Esophagus muscularis mucosa (tissue), 4 donors: Measurements from ENCODE around the gene OTOP3. TPM values are rescaled to one million over a fixed set of nuclear protein-coding genes. Genes with fewer than 3 reads are reported as not detected.
"Not testable (repeated sequence)": the region's sequence is repeated elsewhere in the genome, so short reads cannot be mapped to it uniquely, and the experiment has no call there.

Experiments used
- DNase-seq: peaks from one replicate; pipeline ENCODE4 v3.0.0-alpha.2; 2017; ENCODE audit errors: extremely low spot score
- H3K27ac ChIP-seq, 4 donors: fragments of 200-600 bp; sonication (generic); replicated peaks in 1 of 4; 1 replicate in 3 of 4; 2 replicates in 1 of 4; pipeline ENCODE4 v1.5.1; 2016 to 2019; ENCODE audit warnings: mild to moderate bottlenecking in 1 of 4
- H3K27me3 ChIP-seq, 4 donors: fragments of 200-600 bp; sonication (generic); one replicate each; pipeline versions ENCODE4 v1.5.1 to v1.6.0; 2016 to 2019
- H3K36me3 ChIP-seq, 4 donors: fragments of 200-600 bp; sonication (generic); one replicate each; pipeline ENCODE4 v1.5.1; 2016 to 2019
- H3K4me1 ChIP-seq, 4 donors: fragments of 200-600 bp; sonication (generic); one replicate each; pipeline ENCODE4 v1.5.1; 2016 to 2019
- H3K4me3 ChIP-seq, 4 donors: fragments of 200-600 bp; sonication (generic); 1 replicate in 2 of 4; 2 replicates in 2 of 4; pipeline ENCODE4 v1.5.1; 2016 to 2019; ENCODE audit warnings: mild to moderate bottlenecking in 4 of 4, moderate library complexity in 1 of 4
- H3K9me3 ChIP-seq, 4 donors: fragments of 200-600 bp; sonication (generic); 1 replicate in 3 of 4; 2 replicates in 1 of 4; pipeline ENCODE4 v1.5.1; 2016 to 2019
- EP300 ChIP-seq: sonication (generic); formaldehyde crosslinking; IDR thresholded peaks from one replicate; pipeline ENCODE4 v1.6.1; 2017; ENCODE audit warnings: antibody characterized with exemption
- POLR2A ChIP-seq: fragments of 450-650 bp; IDR thresholded peaks from one replicate; pipeline ENCODE4 v1.6.1; 2017; ENCODE audit warnings: antibody characterized with exemption, moderate library complexity, mild to moderate bottlenecking, low read depth
- POLR2AphosphoS5 ChIP-seq, 2 donors: sonication (generic); formaldehyde crosslinking; IDR thresholded peaks; one replicate each; pipeline ENCODE4 v1.6.1; 2017; ENCODE audit warnings: antibody characterized with exemption in 2 of 2
- WGBS: methylation state at CpG from one replicate; pipeline ENCODE4 v1.1.5; 2018; 5-methylcytosine and 5-hydroxymethylcytosine counted together
- intact Hi-C: fragments of 100-400 bp; cut with DNase I; formaldehyde crosslinking; loops from one replicate; pipeline ENCODE4 v1.15.1; 2023
- total RNA-seq, 4 donors: library from RNA; depleted of rRNA; stranded (reverse); fragments of >200 nt; gene quantifications; one replicate each; pipeline versions ENCODE4 v1.1.0 to v1.2.1, GENCODE V29; 2016
- TF ChIP-seq, protein P1 (sequence below), 3 experiments: fragments of 200-600 bp in 2 of 3; fragments of 450-650 bp in 1 of 3; sonication (generic) in 2 of 3; IDR thresholded peaks; one replicate each; pipeline ENCODE4 v1.5.1; 2017 to 2019; ENCODE audit warnings: antibody characterized with exemption in 3 of 3, mild to moderate bottlenecking in 2 of 3, moderate library complexity in 1 of 3

OTOP3 gene
- total RNA-seq, 4 donors from 2014 or later = not detected

DNA sequence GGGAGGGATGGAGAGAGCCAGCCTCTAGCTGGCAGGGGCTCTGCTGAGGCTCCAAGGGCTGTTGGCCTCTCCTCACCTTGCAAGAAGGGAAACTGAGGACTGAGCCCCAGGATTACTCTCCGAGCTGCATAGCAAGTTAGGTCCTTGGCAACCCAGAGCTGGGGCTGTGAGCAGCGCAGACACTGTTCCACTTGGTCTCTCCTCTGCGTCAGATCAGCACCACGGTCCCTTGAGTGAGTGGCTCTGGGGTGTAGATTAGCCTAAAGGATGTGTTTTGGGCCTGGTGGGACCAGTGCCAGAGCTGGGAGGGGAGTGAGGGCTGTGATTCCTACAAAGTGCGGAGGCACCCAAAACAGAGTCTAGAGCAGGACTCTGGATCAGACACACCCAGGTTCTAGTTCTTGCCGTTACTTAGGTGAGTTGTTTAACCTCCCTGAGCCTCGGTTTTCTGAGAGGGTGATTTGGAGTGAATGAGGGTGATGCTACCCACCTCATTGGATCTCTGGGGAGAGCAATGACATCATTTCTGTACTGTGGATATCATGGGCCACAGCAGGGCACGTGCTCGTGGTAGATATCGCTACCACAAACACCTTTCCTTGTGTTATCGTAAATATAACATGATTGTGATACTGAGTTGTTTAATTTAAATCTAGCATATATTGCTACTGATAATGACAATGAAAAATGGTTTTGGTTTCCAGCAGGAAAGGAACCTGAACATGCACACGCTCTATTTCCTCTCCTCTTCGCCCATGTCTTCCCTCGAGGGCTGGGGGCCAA lies 34.2 kb upstream of the OTOP3 start:
- Histone ChIP-seq H3K4me1 (no peaks in the 10 kb centered on the region), H3K27me3 (peaks cover 0 to 58% (median 0%) of the 10 kb centered on the region in 4 donors), H3K4me3 (no peak overlapping the region), H3K9me3 (no peaks in the 10 kb centered on the region), H3K36me3 (no peaks in the 10 kb centered on the region), H3K27ac (no peak overlapping the region)
- no peak for DNase-seq
- WGBS = 65% methylated on average over 14 of the region's 14 CpGs
- TF ChIP-seq POLR2A (no peak), POLR2AphosphoS5 (IDR thresholded peaks at IDR 0.05) (no peak), EP300 (no peak)
- TF ChIP-seq, protein P1, sequence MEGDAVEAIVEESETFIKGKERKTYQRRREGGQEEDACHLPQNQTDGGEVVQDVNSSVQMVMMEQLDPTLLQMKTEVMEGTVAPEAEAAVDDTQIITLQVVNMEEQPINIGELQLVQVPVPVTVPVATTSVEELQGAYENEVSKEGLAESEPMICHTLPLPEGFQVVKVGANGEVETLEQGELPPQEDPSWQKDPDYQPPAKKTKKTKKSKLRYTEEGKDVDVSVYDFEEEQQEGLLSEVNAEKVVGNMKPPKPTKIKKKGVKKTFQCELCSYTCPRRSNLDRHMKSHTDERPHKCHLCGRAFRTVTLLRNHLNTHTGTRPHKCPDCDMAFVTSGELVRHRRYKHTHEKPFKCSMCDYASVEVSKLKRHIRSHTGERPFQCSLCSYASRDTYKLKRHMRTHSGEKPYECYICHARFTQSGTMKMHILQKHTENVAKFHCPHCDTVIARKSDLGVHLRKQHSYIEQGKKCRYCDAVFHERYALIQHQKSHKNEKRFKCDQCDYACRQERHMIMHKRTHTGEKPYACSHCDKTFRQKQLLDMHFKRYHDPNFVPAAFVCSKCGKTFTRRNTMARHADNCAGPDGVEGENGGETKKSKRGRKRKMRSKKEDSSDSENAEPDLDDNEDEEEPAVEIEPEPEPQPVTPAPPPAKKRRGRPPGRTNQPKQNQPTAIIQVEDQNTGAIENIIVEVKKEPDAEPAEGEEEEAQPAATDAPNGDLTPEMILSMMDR (IDR thresholded peaks at IDR 0.05) = no peak
- intact Hi-C loops = no loop called here

- no peak for DNase-seq
- no peaks in the 10 kb centered on the region for H3K36me3 ChIP-seq
- H3K4me1 ChIP-seq = no peaks in the 10 kb centered on the region
- no peaks in the 10 kb centered on the region for H3K9me3 ChIP-seq
- intact Hi-C loops = no loop called here
- WGBS = 87% methylated on average over 9 of the region's 9 CpGs
- H3K27me3 ChIP-seq = peaks cover 0 to 64% (median 0%) of the 10 kb centered on the region in 4 donors
- no peak for TF ChIP-seq POLR2A
- TF ChIP-seq EP300 = no peak
- TF ChIP-seq POLR2AphosphoS5 (IDR thresholded peaks at IDR 0.05) = no peak
- TF ChIP-seq, protein P1 (IDR thresholded peaks at IDR 0.05) = no peak
- H3K4me3 ChIP-seq = no peak overlapping the region
- no peak overlapping the region for H3K27ac ChIP-seq
These were observed 32.7 kb upstream of the OTOP3 start for GRCh38 chr17:74903034-74903433.

- TF ChIP-seq POLR2AphosphoS5 (IDR thresholded peaks at IDR 0.05) (no peak), POLR2A (no peak), EP300 (no peak)
- TF ChIP-seq, protein P1 (IDR thresholded peaks at IDR 0.05) = no peak
- no peak overlapping the region for H3K4me3 ChIP-seq
- no peaks in the 10 kb centered on the region for H3K36me3 ChIP-seq
- no peaks in the 10 kb centered on the region for H3K4me1 ChIP-seq
- H3K9me3 ChIP-seq = no peaks in the 10 kb centered on the region
- peaks cover 0 to 64% (median 0%) of the 10 kb centered on the region in 4 donors for H3K27me3 ChIP-seq
- DNase-seq = no peak
- WGBS = 84% methylated on average over 6 of the region's 6 CpGs
- no peak overlapping the region for H3K27ac ChIP-seq
- intact Hi-C loops = no loop called here
These were observed 32.0 kb upstream of the OTOP3 start for GRCh38 chr17:74903671-74904070.

- Histone ChIP-seq H3K27me3 (peaks cover 0 to 64% (median 0%) of the 10 kb centered on the region in 4 donors), H3K27ac (no peak overlapping the region), H3K4me3 (no peak overlapping the region), H3K36me3 (no peaks in the 10 kb centered on the region), H3K4me1 (no peaks in the 10 kb centered on the region), H3K9me3 (no peaks in the 10 kb centered on the region)
- no peak for DNase-seq
- intact Hi-C loops = no loop called here
- TF ChIP-seq POLR2A (no peak), POLR2AphosphoS5 (IDR thresholded peaks at IDR 0.05) (no peak), EP300 (no peak)
- TF ChIP-seq, protein P1 (IDR thresholded peaks at IDR 0.05) = no peak
- WGBS = 74% methylated on average over 7 of the region's 7 CpGs
These were observed 30.9 kb upstream of the OTOP3 start for GRCh38 chr17:74904687-74905409.

GRCh38 chr17:74906214-74906793 lies 29.4 kb upstream of the OTOP3 start:
- intact Hi-C loops, DNase-seq, H3K36me3 ChIP-seq, H3K9me3 ChIP-seq, H3K27ac ChIP-seq, H3K4me1 ChIP-seq, H3K4me3 ChIP-seq: not testable (repeated sequence)
- H3K27me3 ChIP-seq = peaks cover 0 to 59% (median 0%) of the 10 kb centered on the region in 4 donors
- 78% methylated on average over 6 of the region's 6 CpGs for WGBS
